HCT116 (cell line): ENCODE measurements around the gene ERBB4. TPM values are rescaled to one million over a fixed set of nuclear protein-coding genes. Genes with fewer than 3 reads are reported as not detected.

Experiments
- ATAC-seq: fragments of 200-7000 bp; cut with Tn5 transposase; 2 replicates; pipeline ENCODE4 v1.9.1; 2020; ENCODE audit warnings: mild to moderate bottlenecking, moderate library complexity
- BruUV-seq: library from RNA; stranded (reverse); fragments of 400-500 nt; replicated peaks from 2 replicates; lab custom pipeline; 2021; lab: Mats Ljungman, UMichigan
- CTCF ChIA-PET: fragments of 300-600 bp; sonication (Branson Sonifier 250); formaldehyde crosslinking; loops from one replicate; lab custom pipeline; 2021; ENCODE audit warnings: antibody characterized with exemption; lab: Charles Lee
- POLR2A ChIA-PET: fragments of 300-600, 350-600 bp; sonication (Branson Sonifier 250); formaldehyde crosslinking; loops from one replicate; lab custom pipeline; 2021; ENCODE audit warnings: antibody characterized with exemption; lab: Charles Lee
- RAD21 ChIA-PET, 2 experiments: fragments of 300-600 bp; sonication (Branson Sonifier 250); formaldehyde crosslinking; loops; one replicate each; lab custom pipeline; 2023; ENCODE audit warnings: low total read pairs in 2 of 2; ENCODE audit not compliant: uncharacterized antibody in 2 of 2, unreplicated experiment in 2 of 2, low non-redundant PET in 1 of 2; lab: Charles Lee
- DNase-seq: peaks from one replicate; pipeline ENCODE4 v3.0.0-alpha.2; 2010; ENCODE audit warnings: low read depth, low spot score
- H2AFZ ChIP-seq: fragments of 200-600 bp; shearing (Covaris generic), sonication (generic); 2 replicates; pipeline ENCODE4 v1.6.1; 2017; ENCODE audit warnings: low read depth, mixed run types, mixed read lengths, antibody characterized with exemption, low read length; ENCODE audit not compliant: poor library complexity, severe bottlenecking
- H3K27ac ChIP-seq: 2 replicates; pipeline ENCODE4 v1.5.1; 2012; ENCODE audit warnings: low read depth, low read length
- H3K27me3 ChIP-seq: fragments of 200-600 bp; sonication (generic); 2 replicates; pipeline ENCODE4 v1.6.1; 2016; ENCODE audit warnings: mixed run types, low read length, mixed read lengths; ENCODE audit not compliant: insufficient read depth
- H3K36me3 ChIP-seq, 2 experiments: fragments of 200-500 bp in 1 of 2; fragments of 200-600 bp in 1 of 2; sonication (Bioruptor generic) in 1 of 2; sonication (generic) in 1 of 2; 2 replicates each; pipeline versions ENCODE4 v1.5.1 to v1.6.1; 2014 to 2016; ENCODE audit warnings: low read length in 2 of 2, inconsistent platforms in 1 of 2, mixed read lengths in 1 of 2, mixed run types in 1 of 2; ENCODE audit not compliant: insufficient read depth in 2 of 2, control insufficient read depth in 1 of 2
- H3K4me1 ChIP-seq, 2 experiments: fragments of 200-600 bp in 1 of 2; sonication (generic) in 1 of 2; 2 replicates each; pipeline versions ENCODE4 v1.5.1 to v1.6.1; 2012 to 2017; ENCODE audit warnings: low read length in 2 of 2, inconsistent platforms in 1 of 2, mild to moderate bottlenecking in 1 of 2, mixed read lengths in 1 of 2, mixed run types in 1 of 2, moderate library complexity in 1 of 2; ENCODE audit not compliant: insufficient read depth in 2 of 2, control insufficient read depth in 1 of 2
- H3K4me2 ChIP-seq: fragments of 200-600 bp; sonication (generic); 2 replicates; pipeline ENCODE4 v1.6.1; 2017; ENCODE audit warnings: mixed run types, low read length, mixed read lengths
- H3K4me3 ChIP-seq, 2 experiments: fragments of 200-600 bp in 1 of 2; sonication (generic) in 1 of 2; replicated peaks in 1 of 2; 2 replicates each; pipeline ENCODE4 v1.5.1; 2011 to 2016; ENCODE audit warnings: low read length in 2 of 2, control low read depth in 1 of 2, low read depth in 1 of 2, mild to moderate bottlenecking in 1 of 2, mixed read lengths in 1 of 2, mixed run types in 1 of 2
- H3K79me2 ChIP-seq: fragments of 200-600 bp; sonication (generic); 2 replicates; pipeline ENCODE4 v1.6.1; 2017; ENCODE audit warnings: mild to moderate bottlenecking, mixed run types, low read length, moderate library complexity, mixed read lengths; ENCODE audit not compliant: insufficient read depth
- H3K9ac ChIP-seq: fragments of 200-600 bp; sonication (generic); 2 replicates; pipeline ENCODE4 v1.6.1; 2016; ENCODE audit warnings: low read length, mixed read lengths
- H3K9me2 ChIP-seq: fragments of 200-600 bp; sonication (generic), shearing (Covaris generic); 2 replicates; pipeline ENCODE4 v1.6.1; 2017; ENCODE audit warnings: mixed run types, mild to moderate bottlenecking, moderate library complexity; ENCODE audit not compliant: insufficient read depth
- H3K9me3 ChIP-seq, 2 experiments: fragments of 200-500 bp in 1 of 2; fragments of 200-600 bp in 1 of 2; sonication (Bioruptor generic) in 1 of 2; sonication (generic) in 1 of 2; 2 replicates each; pipeline ENCODE4 v1.6.1; 2014 to 2017; ENCODE audit warnings: low read length in 2 of 2, mixed read lengths in 2 of 2, inconsistent platforms in 1 of 2, low read depth in 1 of 2, mild to moderate bottlenecking in 1 of 2, mixed run types in 1 of 2, moderate library complexity in 1 of 2; ENCODE audit not compliant: control insufficient read depth in 1 of 2, insufficient read depth in 1 of 2
- H4K20me1 ChIP-seq: fragments of 200-600 bp; sonication (generic), shearing (Covaris generic); 2 replicates; pipeline ENCODE4 v1.6.1; 2017; ENCODE audit warnings: mixed run types, mild to moderate bottlenecking, moderate library complexity; ENCODE audit not compliant: insufficient read depth
- CTCF ChIP-seq, 3 experiments: fragments of 200-600 bp in 1 of 3; sonication (generic) in 1 of 3; IDR thresholded peaks in 2 of 3; conservative IDR thresholded peaks in 1 of 3; 2 replicates each; pipeline ENCODE4 v1.5.1; 2012 to 2017; ENCODE audit warnings: low read depth in 2 of 3, low read length in 2 of 3, antibody characterized with exemption in 1 of 3, borderline replicate concordance in 1 of 3, control low read depth in 1 of 3, mild to moderate bottlenecking in 1 of 3, mixed read lengths in 1 of 3, mixed run types in 1 of 3, moderate library complexity in 1 of 3; ENCODE audit not compliant: insufficient read depth in 1 of 3
- EGR1 ChIP-seq: IDR thresholded peaks from 2 replicates; pipeline ENCODE4 v1.6.1; 2012; ENCODE audit warnings: low read depth
- ELF1 ChIP-seq: IDR thresholded peaks from 2 replicates; pipeline ENCODE4 v1.6.1; 2012; ENCODE audit warnings: low read depth, borderline replicate concordance
- EZH2 ChIP-seq: fragments of 200-600 bp; sonication (generic); IDR thresholded peaks from 2 replicates; pipeline ENCODE4 v1.6.1; 2017; ENCODE audit warnings: antibody characterized with exemption, mixed run types
- EZH2phosphoT487 ChIP-seq: fragments of 200-600 bp; IDR thresholded peaks from 2 replicates; pipeline ENCODE4 v1.6.1; 2018; ENCODE audit warnings: antibody characterized with exemption, borderline replicate concordance
- FOSL1 ChIP-seq: IDR thresholded peaks from 2 replicates; pipeline ENCODE4 v1.6.1; 2012; ENCODE audit warnings: low read depth
- JUND ChIP-seq: IDR thresholded peaks from 2 replicates; pipeline ENCODE4 v1.6.1; 2012
- MAX ChIP-seq: IDR thresholded peaks from 2 replicates; pipeline ENCODE4 v1.6.1; 2012
- POLR2A ChIP-seq: IDR thresholded peaks from 2 replicates; pipeline ENCODE4 v1.7.0; 2011; ENCODE audit warnings: borderline replicate concordance; ENCODE audit not compliant: insufficient read depth, insufficient read length; ENCODE audit errors: extremely low read depth
- POLR2AphosphoS5 ChIP-seq: IDR thresholded peaks from 2 replicates; pipeline ENCODE4 v1.6.1; 2011; ENCODE audit warnings: mild to moderate bottlenecking, low read depth, low read length, moderate library complexity
- RAD21 ChIP-seq: IDR thresholded peaks from 2 replicates; pipeline ENCODE4 v1.6.1; 2012; ENCODE audit warnings: low read depth, mild to moderate bottlenecking
- SIN3A ChIP-seq: IDR thresholded peaks from 2 replicates; pipeline ENCODE4 v1.6.1; 2012; ENCODE audit warnings: low read depth
- SP1 ChIP-seq: IDR thresholded peaks from 2 replicates; pipeline ENCODE4 v1.6.1; 2012; ENCODE audit warnings: low read depth
- SRF ChIP-seq: IDR thresholded peaks from 2 replicates; pipeline ENCODE4 v1.6.1; 2012; ENCODE audit warnings: low read depth
- TCF7L2 ChIP-seq: IDR thresholded peaks from 2 replicates; pipeline ENCODE4 v1.7.0; 2011; ENCODE audit warnings: borderline replicate concordance, inconsistent platforms; ENCODE audit not compliant: insufficient read depth, insufficient read length; ENCODE audit errors: extremely low read depth
- YY1 ChIP-seq: IDR thresholded peaks from 2 replicates; pipeline ENCODE4 v1.6.1; 2011; ENCODE audit warnings: low read length, low read depth, moderate library complexity, mild to moderate bottlenecking; ENCODE audit not compliant: insufficient replicate concordance; ENCODE audit errors: extremely low read depth
- ZFX ChIP-seq: fragments of 450-650 bp; IDR thresholded peaks from 2 replicates; pipeline ENCODE4 v1.6.1; 2017
- ZNF274 ChIP-seq: fragments of 200-500 bp; sonication (Bioruptor generic); IDR thresholded peaks from 2 replicates; pipeline ENCODE4 v1.6.1; 2014; ENCODE audit warnings: mild to moderate bottlenecking, low read depth, low read length, inconsistent platforms
- intact Hi-C: fragments of 100-400 bp; cut with micrococcal nuclease; formaldehyde crosslinking; loops from 2 replicates; pipeline ENCODE4 v1.10.0; 2022
- total RNA-seq: library from RNA; stranded (reverse); gene quantifications from one replicate; pipeline ENCODE4 v1.2.1, GENCODE V29; 2021; ENCODE audit not compliant: unreplicated experiment
- TF ChIP-seq, protein P1 (sequence below): IDR thresholded peaks from 2 replicates; pipeline ENCODE4 v1.6.1; 2012

ERBB4 gene
- total RNA-seq, 1 experiment from 2014 or later = 0.10 TPM

GRCh38 chr2:211453311-211453887 is 1085.2 kb downstream of the ERBB4 start:
- TF ChIP-seq POLR2A (no peak), SP1 (no peak), JUND (no peak), SRF (no peak), EGR1 (no peak), TCF7L2 (no peak), EZH2 (no peak)
- TF ChIP-seq, protein P1, sequence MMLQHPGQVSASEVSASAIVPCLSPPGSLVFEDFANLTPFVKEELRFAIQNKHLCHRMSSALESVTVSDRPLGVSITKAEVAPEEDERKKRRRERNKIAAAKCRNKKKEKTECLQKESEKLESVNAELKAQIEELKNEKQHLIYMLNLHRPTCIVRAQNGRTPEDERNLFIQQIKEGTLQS = no peak
- H3K4me3 ChIP-seq = no peak overlapping the region
- ChIA-PET POLR2A (no interaction called here), CTCF (no interaction called here), RAD21 (no interaction called here)
- no TSS peak for BruUV-seq
- no peak for DNase-seq
- H3K79me2 ChIP-seq = no peaks in the 10 kb centered on the region
- H3K27me3 ChIP-seq = no peaks in the 10 kb centered on the region
- no peaks in the 10 kb centered on the region for H3K36me3 ChIP-seq
- no peaks in the 10 kb centered on the region for H3K4me1 ChIP-seq
- H3K4me2 ChIP-seq = no peak overlapping the region
- H3K9ac ChIP-seq = no peak overlapping the region
- no peaks in the 10 kb centered on the region for H4K20me1 ChIP-seq
- no peak overlapping the region for H3K27ac ChIP-seq
- intact Hi-C loops = no loop called here
- no peaks in the 10 kb centered on the region for H3K9me2 ChIP-seq
- no peak overlapping the region for H2AFZ ChIP-seq
- no peaks in the 10 kb centered on the region for H3K9me3 ChIP-seq
- ATAC-seq = no peak

GRCh38 chr2:211451642-211452041 is 1087.0 kb downstream of the ERBB4 start:
- Histone ChIP-seq H3K4me2 (no peak overlapping the region), H3K4me1 (no peaks in the 10 kb centered on the region), H3K4me3 (no peak overlapping the region), H3K36me3 (no peaks in the 10 kb centered on the region), H3K79me2 (no peaks in the 10 kb centered on the region), H3K9me2 (no peaks in the 10 kb centered on the region), H3K27ac (no peak overlapping the region), H3K9me3 (no peaks in the 10 kb centered on the region), H3K27me3 (no peaks in the 10 kb centered on the region), H4K20me1 (no peaks in the 10 kb centered on the region), H2AFZ (no peak overlapping the region), H3K9ac (no peak overlapping the region)
- ChIA-PET RAD21 (no interaction called here), CTCF (interaction anchor here (1.3 kb wide), 1 partner anchor 1116 kb away, joined by 4 read pairs; no protein-coding TSS in a partner anchor), POLR2A (no interaction called here)
- DNase-seq (no peak), ATAC-seq (no peak)
- no TSS peak for BruUV-seq
- intact Hi-C loops = no loop called here
- TF ChIP-seq POLR2A (no peak), CTCF (IDR thresholded peaks at IDR 0.05 in 2 of 3, conservative IDR thresholded peaks at IDR 0.05 in 1 of 3; ENCODE audit: borderline replicate concordance in 1 of 3, insufficient read depth in 1 of 3, low read depth in 2 of 3, low read length in 2 of 3) (no peak), ELF1 (no peak), YY1 (no peak), SIN3A (no peak), TCF7L2 (no peak), SRF (no peak), RAD21 (no peak), ZFX (no peak), EGR1 (no peak), FOSL1 (no peak), JUND (no peak), EZH2phosphoT487 (no peak), ZNF274 (no peak), POLR2AphosphoS5 (no peak), MAX (no peak)
